HG02798 (cell line): ENCODE data around the gene UQCC2.

ENCODE experiments used
- ATAC-seq: cut with Tn5 transposase; IDR thresholded peaks from one replicate; pipeline ENCODE4 v1.9.1; 2021; ENCODE audit warnings: mild to moderate bottlenecking; ENCODE audit not compliant: unreplicated experiment, poor library complexity

The UQCC2 gene

DNA sequence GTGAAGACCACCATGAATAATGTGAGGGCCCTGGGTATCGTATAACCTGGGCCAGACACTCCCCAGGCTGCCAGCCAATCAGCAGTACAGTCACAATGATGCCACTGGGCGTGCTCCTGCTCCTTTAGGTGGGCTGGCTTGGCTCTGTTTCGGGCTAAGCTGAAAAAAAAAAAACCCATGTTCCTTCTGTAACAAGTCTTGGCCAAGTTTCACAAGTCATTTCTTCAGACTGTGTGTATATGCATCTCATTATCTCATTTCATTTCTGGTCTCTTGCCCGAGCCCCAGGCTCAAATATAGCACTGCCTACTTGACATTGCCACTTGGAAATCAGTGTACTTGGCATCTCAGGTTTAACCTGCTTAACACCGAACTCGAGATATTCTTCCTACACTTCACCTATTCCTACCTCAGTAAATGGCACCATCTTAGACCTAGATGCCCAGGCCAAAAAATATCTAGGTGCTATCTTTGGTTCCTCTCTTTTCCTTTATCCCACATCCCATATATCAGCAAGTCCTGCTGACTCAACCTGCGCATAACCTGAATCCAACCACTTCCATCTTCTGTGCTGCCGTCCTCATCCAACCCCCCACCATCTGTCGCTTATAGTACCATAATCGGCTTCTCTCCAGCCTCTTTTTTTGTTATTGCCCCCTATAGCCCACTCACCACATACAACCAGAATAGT is 1.8 kb downstream of the UQCC2 start:
- ATAC-seq, result no peak

DNA sequence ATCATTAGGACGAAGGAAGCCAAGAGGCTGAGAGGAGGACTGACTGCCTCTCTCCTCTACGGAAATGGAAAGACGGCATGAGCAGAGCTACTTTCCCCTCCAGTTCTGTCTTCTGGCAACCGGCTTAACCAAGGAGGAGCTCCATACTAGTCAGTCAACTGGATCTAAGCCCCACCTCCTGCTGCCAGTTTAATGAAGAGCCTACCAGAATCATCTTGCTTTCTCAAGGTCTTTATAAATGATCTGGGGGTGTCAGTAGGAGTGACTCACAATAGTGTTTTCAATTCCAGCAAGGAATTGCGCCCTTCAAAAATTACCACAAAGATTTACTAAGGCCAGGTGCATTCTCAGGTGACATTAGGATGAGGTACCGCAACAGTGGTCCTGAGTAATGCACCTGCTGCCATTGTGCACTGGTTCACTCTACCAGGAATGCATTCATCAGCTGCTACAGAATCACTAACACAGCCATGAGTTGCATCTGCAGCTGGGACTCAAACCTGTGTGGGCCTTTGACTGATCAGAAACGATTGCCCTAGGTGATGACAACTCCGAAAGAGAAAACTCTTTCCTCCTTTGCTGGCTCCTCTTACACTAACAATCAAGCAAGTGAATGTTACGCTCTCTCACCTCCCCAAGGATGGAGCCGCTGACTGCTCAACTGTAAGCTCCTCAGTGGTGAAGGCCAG is 2.8 kb downstream of the UQCC2 start:
- ATAC-seq, result no peak

DNA sequence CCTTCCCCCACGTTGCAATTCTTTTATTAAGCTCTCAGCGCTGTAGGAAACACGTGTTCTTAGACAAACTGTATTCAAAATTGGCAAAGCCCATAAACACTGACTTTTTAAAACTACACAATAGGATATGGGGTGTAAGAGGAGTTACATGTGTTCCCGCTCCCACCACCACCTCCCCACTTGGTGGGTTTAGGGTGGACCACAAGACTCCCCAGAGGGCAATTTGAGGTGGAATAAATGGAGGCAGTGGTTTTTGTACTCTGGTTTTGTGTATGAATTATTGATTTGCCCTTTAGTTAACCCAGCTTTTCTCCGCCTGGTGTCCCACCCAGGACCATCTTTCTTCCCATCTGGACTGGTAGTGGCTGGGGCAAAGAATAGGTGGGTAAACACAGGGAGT is 3.7 kb downstream of the UQCC2 start:
- ATAC-seq, result no peak

DNA sequence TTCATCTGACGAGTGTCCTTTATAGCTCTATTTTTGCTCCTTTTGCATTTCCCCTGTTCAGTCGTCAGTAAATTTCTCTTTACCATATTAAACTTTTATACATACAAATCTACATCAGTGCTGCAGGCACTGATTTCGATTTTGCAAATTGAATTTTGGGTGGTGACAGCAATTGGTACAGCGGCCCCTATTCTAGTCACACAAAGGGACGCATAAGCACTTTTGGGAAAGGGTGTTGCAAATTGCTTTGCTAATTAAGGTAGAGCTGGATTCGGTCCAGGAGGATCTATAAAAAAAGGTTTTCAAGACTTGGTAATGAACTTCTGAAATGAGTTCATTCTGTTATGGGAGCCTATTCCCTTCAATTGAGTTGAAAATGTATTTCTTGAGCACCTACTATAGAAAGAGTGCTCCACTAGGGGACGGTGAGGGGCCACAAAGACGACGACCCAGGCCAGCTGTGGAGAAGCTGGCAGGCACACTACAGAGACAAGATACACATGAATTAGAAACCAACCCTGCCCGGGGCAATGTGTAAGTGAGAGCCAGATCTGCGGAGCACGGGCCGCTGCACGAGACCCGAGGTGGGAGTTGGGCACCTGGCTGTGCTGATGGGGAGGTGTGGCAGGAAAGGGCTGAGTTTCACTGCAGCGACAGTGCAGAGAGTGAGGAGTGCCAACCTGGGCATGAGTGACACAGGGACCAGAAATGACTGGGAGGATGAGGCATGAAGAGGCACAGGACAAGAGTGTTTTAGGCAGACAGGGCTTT is 5.4 kb downstream of the UQCC2 start:
- ATAC-seq, result no peak

DNA sequence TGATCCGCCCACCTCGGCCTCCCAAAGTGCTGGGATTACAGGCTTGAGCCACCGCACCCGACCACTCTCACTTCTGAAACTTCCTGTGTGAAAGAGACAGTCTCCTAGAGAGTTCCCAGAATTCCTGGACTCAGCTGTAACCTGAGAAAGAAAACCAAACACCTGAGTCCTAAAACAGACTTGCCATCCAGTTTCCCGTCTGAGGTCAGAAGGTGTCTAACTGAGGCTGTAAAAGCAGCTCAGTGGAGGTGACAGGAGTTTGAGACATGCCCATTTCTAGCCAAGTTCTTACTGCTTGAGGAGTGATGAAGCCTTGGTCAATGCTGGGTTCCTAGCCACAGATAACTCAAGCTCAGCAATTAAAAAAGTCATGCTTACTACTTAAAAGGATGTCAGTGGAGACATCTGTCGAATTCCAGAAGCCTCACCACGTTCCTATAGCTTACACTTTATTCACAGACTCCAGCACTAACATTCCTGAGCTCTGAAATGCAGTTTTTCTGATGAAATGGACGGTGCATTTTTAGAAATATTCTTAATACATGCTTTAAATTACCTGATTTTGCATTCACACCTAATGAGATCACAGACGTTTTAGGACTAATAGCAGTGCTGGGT is 6.1 kb downstream of the UQCC2 start:
- no peak for ATAC-seq

DNA sequence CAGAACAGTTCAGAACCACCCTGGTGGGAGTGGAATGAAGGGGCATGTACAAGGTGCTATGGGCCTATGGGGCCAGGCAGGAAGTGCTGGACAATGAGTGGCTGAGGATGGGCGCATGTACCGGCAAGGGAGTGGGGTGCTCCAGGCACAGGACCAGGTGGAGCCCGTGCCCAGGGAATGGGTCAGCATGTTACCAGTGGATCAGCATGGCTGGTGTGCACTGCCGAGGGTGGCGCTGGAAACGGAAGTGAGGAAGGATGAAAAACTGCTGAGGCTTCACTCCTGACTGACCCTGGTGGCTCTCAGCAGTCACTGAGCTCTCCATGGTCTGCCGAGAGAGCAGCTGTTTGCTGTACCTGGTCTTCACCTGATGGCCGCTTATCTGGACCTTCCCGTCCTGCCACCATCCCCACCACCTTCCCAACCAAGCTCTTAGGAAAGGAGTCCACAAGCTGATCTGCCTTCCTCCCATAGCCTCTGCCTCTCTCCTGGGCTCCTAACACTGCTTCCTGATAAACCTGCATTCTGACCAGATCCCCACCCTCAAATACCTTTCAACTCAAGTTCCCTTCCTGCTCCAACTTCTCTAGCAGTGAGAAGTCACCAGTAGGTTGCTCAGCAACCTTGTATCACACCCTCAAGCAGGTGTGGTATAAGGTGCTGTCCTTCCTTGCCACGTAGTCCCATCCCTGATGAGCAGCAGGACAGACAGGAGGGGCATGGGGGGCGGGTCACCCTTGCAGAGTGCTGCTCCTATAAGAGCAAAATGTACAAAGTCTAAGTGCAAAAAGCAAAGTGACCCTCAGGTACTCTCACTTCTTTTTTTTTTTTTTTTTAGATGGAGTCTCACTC is 7.1 kb downstream of the UQCC2 start:
- ATAC-seq, result no peak

DNA sequence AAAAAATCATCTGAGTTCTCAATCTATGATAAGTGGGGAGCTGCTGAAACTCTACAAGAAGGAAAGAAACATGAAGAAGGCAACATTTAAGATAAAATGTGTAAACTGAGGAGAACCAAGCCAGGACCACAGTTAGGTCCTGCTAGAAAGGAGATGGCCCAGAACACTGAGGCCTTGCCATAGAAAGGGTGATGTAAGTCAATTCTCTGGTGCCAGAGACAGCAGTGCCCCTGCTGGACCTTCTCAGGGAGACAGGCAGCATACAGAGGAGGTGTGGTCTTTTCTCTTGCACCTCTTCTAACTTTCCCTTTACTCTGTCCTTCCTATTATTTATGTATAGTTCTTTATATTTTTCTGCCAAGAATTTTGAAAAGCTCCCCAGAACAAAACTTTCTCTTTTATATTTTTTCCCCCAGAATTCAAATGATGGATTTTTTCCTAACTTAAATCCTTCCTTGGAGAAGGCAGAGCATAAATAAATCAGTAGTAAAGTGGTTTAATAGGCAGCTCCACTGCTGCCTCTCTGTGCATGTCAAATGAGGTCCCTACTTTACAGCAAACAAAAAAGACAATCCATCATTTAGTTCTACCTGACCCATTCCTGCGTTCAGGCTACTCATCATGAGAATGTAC is 9.0 kb downstream of the UQCC2 start:
- no peak for ATAC-seq

DNA sequence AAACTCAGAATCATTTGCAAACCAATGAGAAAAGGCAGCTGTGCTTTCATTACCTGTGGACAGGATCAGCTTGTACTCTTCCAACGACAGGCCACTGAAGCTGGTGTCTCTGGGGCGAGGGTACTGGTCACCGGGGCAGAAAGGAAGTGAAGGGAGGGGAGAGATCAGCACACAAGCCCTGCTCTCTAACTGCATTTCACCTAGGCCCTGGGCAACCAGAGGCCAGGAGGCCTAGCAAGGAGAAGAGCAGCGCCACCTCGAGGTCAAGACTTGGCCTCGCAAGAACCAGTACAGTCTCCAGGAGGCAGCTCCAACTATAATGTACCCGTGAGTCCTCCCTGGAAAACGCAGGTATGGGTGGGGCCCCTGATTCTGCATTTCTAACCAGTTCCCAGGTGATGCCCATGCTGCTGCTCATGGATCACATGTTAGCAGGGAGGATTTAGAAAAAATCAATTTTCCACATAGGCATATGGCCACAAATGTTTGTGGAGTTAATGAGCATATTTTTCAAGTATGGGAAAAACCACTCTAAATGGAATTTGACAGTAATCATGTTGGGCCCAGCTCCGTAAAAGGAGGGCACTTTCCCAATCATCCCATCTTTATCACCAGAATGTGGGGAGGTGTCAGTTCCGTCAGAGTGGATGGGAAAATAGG is 11.0 kb downstream of the UQCC2 start:
- peak; percentile 71 for ATAC-seq

DNA sequence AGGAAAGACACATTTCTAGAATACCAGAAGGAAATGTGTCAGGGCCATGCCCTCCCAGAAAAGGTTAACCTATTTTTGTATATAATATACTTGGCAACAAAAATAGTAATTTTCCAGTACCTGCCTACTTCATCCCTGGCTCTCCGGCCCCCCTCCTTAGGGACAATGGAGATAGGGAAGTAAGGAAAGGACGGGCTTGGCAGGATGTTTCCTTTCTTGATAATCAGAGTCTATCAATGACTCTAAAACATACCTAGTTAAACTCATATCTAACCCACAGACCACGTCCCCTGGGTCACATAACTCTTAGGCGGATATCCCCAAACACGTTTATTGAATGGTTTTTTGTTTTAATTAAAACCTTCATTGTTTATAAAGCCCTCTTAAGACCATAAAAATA is 11.8 kb downstream of the UQCC2 start:
- ATAC-seq, result no peak

DNA sequence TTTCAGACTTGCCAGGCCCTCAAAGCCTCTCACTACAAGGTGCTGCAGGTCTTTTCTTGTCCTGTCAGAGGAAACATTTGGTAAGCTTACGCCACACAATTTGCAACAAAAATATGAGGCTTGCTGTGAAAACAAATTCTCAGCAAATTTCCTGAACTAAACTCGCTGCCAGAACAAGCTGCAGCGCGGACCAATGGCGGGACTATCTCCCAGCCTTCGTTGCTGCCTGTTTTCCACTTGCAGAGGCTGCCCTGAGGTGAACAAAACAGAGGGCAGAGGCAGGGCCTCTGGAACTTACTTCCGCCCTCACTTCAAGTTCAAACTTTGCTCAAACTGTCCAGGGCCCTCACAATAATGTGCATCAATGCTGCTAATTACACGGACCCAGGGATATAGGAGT is 12.4 kb downstream of the UQCC2 start:
- no peak for ATAC-seq

DNA sequence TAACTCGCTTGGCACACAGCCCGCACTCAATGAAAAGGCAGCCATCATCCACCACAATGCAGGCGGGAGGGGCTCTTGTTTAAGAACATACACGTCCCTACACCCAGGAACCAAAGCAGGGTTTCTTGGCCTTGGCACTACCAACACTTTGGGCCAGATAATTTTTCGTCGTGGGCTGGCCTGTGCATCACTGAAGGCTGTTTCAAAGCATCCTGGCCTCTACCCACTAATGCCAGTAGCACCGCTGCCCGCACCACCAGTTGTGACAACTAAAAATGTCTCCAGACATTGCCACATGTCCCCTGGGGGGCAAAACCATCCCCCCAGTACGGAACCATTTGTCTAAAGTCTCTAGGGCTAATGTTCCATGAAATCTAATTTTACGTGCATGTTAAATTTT is 13.0 kb downstream of the UQCC2 start:
- no peak for ATAC-seq

DNA sequence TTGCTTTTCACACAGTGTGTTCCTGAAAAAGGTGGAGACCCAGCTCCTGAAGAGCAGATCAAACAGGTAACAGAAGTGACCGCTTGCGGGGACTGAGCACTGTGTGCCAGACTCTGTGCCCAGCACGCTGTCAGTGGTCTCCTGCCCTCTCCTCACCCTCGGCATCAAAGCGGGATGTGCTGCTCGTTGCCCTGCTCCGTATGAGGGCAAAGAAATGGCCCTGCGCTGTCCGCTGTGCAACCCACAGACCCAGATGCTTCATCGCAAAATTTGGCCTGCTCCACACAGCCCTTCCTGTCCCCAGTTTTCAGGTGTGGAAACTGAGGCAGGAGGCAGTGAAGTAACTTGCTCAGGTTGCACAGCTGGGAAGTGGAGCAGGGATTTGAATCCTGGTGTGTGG is 13.7 kb downstream of the UQCC2 start:
- no peak for ATAC-seq

DNA sequence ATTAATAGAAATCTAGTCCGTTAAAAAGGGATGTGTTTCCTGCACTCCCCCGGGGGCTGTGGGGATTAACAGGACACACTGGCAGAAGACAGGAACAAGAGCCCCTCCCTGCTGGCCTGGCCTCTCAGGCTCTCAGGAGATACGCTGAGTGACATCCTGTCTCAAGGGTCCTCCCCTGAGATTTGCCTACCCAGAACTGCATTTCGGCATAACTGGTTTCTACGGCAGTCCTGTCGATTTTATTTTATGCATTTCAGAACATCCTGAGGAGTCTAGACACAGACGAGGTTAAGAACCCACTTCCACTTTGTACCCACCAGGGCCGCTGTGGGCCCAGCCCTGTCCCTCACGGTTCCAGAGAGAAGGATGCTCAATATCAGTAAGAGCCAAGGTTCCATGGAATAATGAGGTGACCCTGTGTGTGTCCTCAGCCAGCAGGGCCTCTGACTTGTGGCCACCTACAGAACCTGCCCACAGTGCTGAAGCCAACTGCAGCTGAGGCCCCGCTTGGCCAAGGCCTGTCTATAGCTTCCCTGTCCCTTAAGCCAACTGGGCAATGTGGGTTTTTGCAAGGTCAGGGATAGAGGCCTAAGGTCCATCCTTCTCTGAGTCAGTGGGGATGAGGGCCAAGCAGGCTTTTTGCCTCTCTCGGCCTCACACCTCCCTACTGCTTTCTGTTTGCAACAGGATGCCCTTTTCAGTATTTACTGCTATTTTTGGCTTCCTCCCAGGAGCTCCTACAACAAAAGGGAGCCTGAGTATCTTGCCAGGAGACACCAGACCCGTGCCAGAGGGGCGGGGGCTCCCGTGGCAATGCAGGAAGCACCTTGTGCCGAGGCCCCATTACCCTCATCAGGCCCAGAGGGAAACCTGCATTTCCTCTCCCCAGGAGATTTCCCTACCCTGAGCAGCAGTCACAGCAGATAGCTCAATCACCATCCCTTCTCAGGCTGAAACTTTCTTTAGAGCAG is 14.7 kb downstream of the UQCC2 start:
- ATAC-seq, result no peak

DNA sequence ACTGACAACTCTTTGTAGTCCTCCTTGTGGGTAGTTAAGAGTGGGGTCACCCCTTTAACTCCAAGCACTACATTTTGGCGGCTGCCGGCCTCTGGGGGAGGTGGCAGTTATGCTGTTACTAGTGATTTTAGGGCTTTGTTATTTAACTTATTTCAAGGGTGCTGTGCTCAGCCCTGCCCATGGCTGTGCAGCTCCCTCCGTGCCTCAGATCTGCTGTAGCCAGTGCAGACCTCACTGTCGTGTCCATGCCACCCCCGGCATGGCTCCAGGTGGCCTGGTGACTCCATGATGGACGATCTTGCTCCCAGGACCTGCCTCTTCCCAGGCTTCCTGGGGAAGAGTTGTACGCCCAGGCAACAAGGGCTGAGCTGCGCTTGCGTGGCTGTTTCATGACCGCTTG is 15.4 kb downstream of the UQCC2 start:
- no peak for ATAC-seq

DNA sequence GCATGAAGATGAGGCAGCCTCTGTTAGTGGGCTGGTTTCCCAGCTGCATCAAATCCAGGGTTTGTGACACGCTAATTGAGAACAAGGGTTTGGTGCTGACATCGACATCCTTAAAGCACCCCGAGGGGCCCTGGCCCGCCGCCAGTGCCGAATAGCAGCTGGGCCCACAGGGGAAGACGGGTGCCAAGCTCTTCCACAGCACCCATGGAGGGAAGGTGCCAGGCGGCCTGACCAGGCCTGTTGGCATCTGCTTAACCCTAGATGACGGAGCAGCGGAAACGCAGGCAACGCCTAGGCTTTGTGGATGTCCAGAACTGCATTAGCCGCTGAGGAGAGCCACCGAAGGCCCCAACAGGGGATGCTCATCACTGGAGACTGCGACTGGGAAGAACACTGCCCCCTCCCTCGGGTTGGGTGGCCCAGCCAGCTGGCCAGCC is 16.0 kb downstream of the UQCC2 start:
- no peak for ATAC-seq

DNA sequence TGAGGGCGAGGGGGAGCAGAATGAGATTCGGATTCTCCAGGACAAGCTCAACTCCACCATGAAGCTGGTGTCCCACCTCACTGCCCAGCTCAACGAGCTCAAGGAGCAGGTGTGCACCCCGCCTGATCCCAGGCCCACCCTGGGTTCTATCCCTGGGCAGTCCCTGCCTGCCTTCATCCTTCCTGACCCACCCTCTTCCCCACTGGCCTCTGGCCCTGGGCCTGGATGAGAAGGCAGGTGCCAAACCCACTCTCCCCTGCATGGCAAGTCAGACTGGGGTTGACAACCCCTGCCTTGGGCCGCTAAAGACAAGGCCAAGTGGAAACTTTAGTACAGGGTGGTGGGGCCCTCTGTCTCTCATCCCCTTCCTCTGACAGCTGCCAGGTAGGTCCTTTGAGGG is 16.5 kb downstream of the UQCC2 start:
- ATAC-seq, result no peak

DNA sequence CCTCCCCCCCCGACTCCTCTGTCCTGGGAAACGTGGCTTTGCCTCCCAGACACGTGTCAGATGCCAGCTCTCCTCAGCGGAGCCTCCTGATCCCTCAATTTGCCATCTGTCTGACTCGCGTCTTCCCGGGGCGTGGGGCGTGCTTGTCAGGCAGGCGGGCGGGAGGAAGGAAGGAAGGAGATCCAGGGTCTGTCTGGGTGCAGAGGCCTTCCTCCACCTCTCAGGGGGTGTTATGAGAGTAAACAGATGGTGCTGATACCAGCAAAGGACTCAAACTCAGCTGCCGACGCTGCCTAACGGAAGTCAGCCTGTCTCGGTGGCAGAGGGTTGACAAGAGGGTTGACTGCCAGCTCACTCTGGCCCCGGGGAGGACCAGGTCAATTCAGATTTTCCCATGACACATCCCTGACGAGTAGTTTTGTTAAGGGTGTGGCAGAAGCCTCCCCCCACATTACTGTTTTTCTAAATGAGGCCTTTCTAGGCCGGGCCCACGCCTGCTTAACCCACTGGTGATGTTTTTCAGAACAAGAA is 17.0 kb downstream of the UQCC2 start:
- ATAC-seq, result no peak
